OCI-M1 (cell line): ENCODE measurements around the gene RHCE.
"Not testable (repeated sequence)": the region's sequence is repeated elsewhere in the genome, so short reads cannot be mapped to it uniquely, and the experiment has no call there.

Source experiments
- DNase-seq: peaks from one replicate; lab custom pipeline; 2025; lab: John Stamatoyannopoulos, UW

Gene RHCE

GRCh38 chr1:25420715-25421114, at the start of gene RHCE:
TSS of gene RHCE (minus strand) at chr1:25420825. CDS start at chr1:25420786, 39 bp downstream.
- DNase-seq, result peak; percentile 33

- DNase-seq, result no peak
Observed at GRCh38 chr1:25469177-25469576, 48.6 kb upstream of the RHCE start.

GRCh38 chr1:25468033-25468432, 47.4 kb upstream of the RHCE start:
- peak; percentile 42 for DNase-seq

- DNase-seq, result peak; percentile 14
Observed at GRCh38 chr1:25467616-25468015, 47.0 kb upstream of the RHCE start.

GRCh38 chr1:25467193-25467592, 46.6 kb upstream of the RHCE start:
- DNase-seq, result peak; percentile 27

GRCh38 chr1:25462732-25463131, 42.1 kb upstream of the RHCE start:
- DNase-seq, result no peak

GRCh38 chr1:25461849-25462248, 41.2 kb upstream of the RHCE start:
- DNase-seq, result peak; percentile 36

- not testable (repeated sequence) for DNase-seq
Observed at GRCh38 chr1:25460816-25461215, 40.2 kb upstream of the RHCE start.

- DNase-seq, result no peak
Observed at GRCh38 chr1:25460020-25460419, 39.4 kb upstream of the RHCE start.

- DNase-seq, result no peak
Observed at GRCh38 chr1:25458541-25459298, 38.1 kb upstream of the RHCE start.

GRCh38 chr1:25456502-25456901, 35.9 kb upstream of the RHCE start:
- DNase-seq, result no peak

- DNase-seq, result peak; percentile 40
Observed at GRCh38 chr1:25451908-25452307, 31.3 kb upstream of the RHCE start.

GRCh38 chr1:25450891-25451290, 30.3 kb upstream of the RHCE start:
- no peak for DNase-seq

- DNase-seq, result no peak
Observed at GRCh38 chr1:25447547-25447946, 26.9 kb upstream of the RHCE start.

GRCh38 chr1:25445993-25446538, 25.4 kb upstream of the RHCE start:
- peak; percentile 40 for DNase-seq

- DNase-seq, result not testable (repeated sequence)
Observed at GRCh38 chr1:25444604-25445003, 24.0 kb upstream of the RHCE start.

GRCh38 chr1:25443030-25443699, 22.5 kb upstream of the RHCE start:
- no peak for DNase-seq

GRCh38 chr1:25442178-25442577, 21.6 kb upstream of the RHCE start:
- DNase-seq, result no peak

GRCh38 chr1:25439287-25439686, 18.7 kb upstream of the RHCE start:
- DNase-seq, result no peak

- no peak for DNase-seq
Observed at GRCh38 chr1:25437672-25438071, 17.0 kb upstream of the RHCE start.

- DNase-seq, result peak; percentile 53
Observed at GRCh38 chr1:25435397-25436108, 14.9 kb upstream of the RHCE start.

- peak; percentile 40 for DNase-seq
Observed at GRCh38 chr1:25433389-25434186, 13.0 kb upstream of the RHCE start.
